NCI-H2081 treated with DMSO at 0.1 percent for 48 hours (cell line): ENCODE results near the gene CRIM1.
A peak's percentile ranks its signal among the peaks of the same experiment; 100 is the strongest.
"Not testable (repeated sequence)": the region's sequence is repeated elsewhere in the genome, so short reads cannot be mapped to it uniquely, and the experiment has no call there.

Source experiments
- DNase-seq: peaks from one replicate; lab custom pipeline; 2025; lab: John Stamatoyannopoulos, UW

Gene CRIM1

GRCh38 chr2:36355151-36355889 lies at the start of gene CRIM1:
CRIM1 (plus strand) TSS chr2:36355778; CDS start chr2:36356293, 515 bp downstream.
- no peak for DNase-seq

GRCh38 chr2:36307441-36307840 lies 48.1 kb upstream of the CRIM1 start:
- no peak for DNase-seq

GRCh38 chr2:36310444-36310843 lies 45.1 kb upstream of the CRIM1 start:
- DNase-seq, result not testable (repeated sequence)

GRCh38 chr2:36318547-36318946 lies 37.0 kb upstream of the CRIM1 start:
- no peak for DNase-seq

GRCh38 chr2:36322108-36322507 lies 33.5 kb upstream of the CRIM1 start:
- no peak for DNase-seq

GRCh38 chr2:36326286-36326685 lies 29.3 kb upstream of the CRIM1 start:
- DNase-seq, result no peak

GRCh38 chr2:36329251-36329650 lies 26.3 kb upstream of the CRIM1 start:
- DNase-seq, result no peak

GRCh38 chr2:36329746-36330472 lies 25.7 kb upstream of the CRIM1 start:
- no peak for DNase-seq

GRCh38 chr2:36330473-36331395 lies 24.8 kb upstream of the CRIM1 start:
- DNase-seq, result no peak

GRCh38 chr2:36333350-36334012 lies 22.1 kb upstream of the CRIM1 start:
- no peak for DNase-seq

GRCh38 chr2:36335597-36335996 lies 20.0 kb upstream of the CRIM1 start:
- no peak for DNase-seq

- no peak for DNase-seq
Measured at GRCh38 chr2:36336321-36336720, 19.3 kb upstream of the CRIM1 start.

GRCh38 chr2:36337354-36337753 lies 18.2 kb upstream of the CRIM1 start:
- DNase-seq, result no peak

- DNase-seq, result no peak
Measured at GRCh38 chr2:36338124-36338826, 17.3 kb upstream of the CRIM1 start.

GRCh38 chr2:36338827-36339145 lies 16.8 kb upstream of the CRIM1 start:
- no peak for DNase-seq

GRCh38 chr2:36339607-36340218 lies 15.9 kb upstream of the CRIM1 start:
- DNase-seq, result no peak

GRCh38 chr2:36343606-36344005 lies 12.0 kb upstream of the CRIM1 start:
- no peak for DNase-seq

GRCh38 chr2:36348721-36349120 lies 6.9 kb upstream of the CRIM1 start:
- no peak for DNase-seq

GRCh38 chr2:36351291-36351690 lies 4.3 kb upstream of the CRIM1 start:
- no peak for DNase-seq

- DNase-seq, result peak; percentile 46
Measured at GRCh38 chr2:36351736-36352349, 3.7 kb upstream of the CRIM1 start.

- no peak for DNase-seq
Measured at GRCh38 chr2:36352701-36353100, 2.9 kb upstream of the CRIM1 start.
